Iris pigment epithelial cell (primary cell): ENCODE data around the gene RNF44.

Source experiments
- DNase-seq: peaks from one replicate; pipeline ENCODE4 v3.0.0-alpha.2; 2011; ENCODE audit warnings: low read depth

Gene RNF44

DNA sequence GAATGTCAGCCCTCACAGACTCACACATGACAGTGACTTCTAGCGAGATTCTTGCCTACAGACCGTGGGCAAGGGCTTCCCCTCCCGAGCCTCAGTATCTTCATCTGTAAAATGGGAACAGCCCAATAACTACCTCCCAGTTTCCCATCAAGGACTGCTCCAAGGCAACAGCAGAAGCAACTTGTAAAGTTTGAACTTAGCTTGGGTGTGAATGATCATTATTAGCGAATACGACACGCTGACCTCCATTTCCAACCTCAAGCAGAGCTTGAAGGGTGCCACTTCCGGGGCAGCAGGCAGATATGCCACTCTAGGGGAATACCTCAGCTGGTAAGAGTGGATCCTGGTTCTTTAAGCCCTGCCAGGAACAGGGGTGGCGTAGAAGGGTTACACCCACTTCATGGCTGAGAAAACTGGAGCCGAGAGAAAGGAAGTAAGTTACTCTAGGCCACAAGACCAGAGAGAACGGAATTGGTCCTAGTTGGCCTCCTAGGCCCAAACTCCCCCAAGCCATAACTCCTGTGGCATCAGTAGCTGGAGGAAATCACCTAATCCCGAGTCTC is 2.0 kb downstream of the RNF44 start:
- DNase-seq: peak; percentile 19

DNA sequence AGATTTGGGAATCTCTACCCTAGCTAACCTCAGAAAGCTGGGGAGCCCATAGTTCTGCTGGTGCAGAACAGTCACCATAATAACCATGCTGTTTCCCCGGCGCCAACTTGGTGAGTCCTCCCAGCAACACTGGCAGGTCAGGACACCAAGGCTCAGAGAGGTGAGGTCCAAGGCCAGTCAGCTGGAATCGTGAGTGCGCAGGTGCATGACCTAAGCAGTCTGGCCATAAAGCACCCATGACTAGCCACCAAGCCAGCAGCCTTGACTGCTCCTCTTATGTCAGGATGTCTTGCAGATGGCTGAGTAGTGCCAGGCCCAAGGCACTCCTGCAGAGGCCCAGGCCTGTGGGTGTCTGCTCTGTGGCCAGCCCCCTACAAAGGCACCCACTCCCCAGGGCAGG is 2.6 kb downstream of the RNF44 start:
- DNase-seq: no peak

DNA sequence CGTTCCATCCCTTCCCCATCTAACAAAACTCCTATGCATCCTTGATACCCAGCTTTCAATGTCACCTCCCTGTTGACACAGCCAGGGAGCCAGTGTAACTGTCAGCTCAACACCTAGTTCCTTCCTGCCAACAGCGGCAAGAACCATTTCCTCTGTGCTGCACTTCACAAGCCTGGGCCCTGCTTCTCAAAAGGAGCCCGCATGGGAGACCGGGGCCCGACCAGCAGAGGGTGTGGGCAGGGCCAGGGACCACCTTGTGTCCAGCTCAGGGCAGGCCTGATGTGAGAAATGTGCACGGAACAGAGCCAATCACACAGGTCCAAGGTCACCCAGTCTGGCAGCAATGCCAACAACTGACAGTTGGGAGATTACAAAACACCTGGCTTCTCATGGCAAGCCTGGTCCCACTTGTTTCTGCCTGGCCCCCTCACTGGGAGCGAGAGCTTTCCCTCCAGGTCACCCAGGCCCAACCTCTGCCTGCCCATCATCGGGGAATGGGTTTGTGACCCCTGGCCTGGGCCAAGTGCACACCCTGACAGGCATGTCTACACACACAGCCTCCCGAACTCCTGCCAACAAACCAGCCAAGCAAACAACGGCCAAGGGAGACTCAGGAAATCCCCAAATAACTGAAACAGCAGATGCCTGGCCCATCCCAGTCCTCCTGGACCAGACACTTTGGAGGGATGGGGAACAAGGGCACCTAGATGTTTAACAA is 3.1 kb downstream of the RNF44 start:
- peak; percentile 46 for DNase-seq

DNA sequence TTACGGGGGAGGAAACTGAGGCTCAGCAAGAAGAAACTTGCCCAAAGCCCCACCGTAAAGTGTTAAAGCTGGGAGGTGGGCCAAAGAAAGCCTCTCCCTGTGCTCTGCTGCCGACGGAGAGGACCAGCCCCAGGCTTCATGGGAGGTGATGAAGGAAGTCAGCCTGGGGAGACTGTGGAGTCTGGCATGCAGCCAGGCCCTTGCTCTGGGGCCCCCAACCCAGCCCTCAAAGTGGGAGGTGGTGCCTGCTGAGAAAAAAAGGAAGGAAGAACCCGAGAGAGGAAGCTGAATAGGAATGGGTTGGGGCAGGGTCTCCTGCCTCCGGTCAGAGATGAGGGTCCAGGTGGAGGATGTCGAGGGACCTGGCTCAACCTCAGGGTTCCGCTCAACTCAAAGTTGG is 3.8 kb downstream of the RNF44 start:
- DNase-seq: no peak

DNA sequence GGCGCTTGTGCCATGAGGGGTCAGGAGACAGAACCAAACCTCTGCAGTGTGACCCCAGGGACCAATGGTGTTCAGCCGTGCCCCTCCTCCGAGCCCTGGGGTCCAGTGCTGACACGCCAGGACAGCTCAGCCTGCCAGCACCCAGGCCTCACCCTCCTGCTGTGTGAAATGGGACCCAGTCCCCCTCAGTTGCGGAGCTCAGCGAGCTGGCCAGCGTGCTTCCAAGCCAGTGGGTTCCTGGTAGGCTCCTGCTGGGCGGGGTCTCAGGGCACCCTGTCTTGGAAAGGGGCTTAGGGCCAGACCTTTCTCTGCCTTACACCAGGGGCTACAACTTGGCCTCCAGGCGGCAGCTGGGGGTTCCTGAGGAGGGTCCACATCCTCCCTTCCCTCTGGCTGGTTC is 4.4 kb downstream of the RNF44 start:
- no peak for DNase-seq

DNA sequence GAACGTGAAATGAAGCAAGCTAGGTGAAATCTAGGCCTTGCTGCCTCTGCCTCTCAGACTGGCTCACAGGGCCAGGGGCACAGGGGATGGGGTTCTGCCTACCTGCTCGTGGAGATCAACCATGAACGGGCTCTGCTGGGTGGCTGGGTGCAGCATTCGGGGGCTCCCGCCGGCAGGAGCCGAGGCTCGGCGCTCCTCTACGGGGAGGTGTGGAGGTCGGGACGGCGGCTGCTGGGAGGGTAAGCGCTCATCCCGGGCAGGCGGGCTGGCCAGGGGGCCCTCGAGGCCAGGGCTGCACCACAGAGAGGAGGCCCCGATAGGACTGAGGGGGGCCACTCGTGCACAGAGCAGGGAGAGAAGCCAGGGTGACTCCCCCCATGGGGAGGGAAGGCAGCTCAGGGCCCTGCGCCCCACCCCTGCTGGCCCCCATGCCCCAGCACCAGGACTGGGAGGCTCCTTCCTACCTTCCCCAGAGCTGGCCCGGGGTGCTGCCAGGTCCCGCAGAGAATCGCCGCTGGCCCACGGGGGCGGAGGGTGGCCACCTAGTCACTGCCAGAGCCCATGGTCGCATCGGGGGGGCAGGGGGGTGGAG is 5.2 kb downstream of the RNF44 start:
- DNase-seq: no peak

DNA sequence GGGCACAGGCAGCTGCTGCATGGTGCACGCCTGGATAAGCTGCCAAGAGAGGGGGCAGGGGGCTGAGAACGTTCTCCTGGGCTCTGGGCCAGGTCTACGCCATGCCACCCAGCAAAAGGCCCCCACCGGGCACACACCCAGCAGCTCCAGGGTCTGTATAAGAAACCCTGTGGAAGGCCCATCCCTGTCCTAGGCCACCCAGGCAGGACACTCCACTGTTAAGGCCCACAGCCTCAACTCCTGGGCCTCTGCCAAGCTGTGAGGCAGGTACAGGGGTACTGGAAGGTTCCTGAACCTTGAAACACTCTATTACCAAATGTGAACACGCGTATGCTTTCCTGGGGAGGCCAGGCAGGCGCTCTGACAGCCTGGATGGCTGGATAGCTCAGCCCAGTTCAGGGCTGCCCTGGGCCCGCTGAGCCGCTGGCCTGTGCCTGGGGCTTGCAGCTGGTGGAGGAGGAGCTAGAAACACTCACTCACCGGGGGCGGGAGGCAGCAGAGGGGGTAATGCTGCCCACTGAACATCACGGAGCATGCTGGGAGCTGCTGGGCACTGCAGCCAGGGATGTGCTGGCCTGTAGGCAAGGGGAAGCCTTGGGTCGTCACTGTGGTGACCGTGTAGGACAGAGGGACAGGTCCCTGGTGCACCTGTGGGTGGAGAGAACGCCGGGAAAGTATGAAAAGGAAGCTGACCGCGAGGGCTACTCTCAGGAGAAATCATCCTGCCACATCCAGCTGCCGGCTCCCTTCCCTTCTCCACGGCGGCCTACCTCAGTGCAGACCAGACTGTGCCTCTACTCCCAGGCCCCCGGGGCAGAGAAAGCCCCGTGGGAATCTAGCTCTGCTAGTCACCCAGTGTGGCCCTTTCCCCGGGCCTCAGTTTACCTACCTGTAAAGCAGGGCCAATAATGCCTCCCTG is 6.0 kb downstream of the RNF44 start:
- DNase-seq: peak; percentile 40

DNA sequence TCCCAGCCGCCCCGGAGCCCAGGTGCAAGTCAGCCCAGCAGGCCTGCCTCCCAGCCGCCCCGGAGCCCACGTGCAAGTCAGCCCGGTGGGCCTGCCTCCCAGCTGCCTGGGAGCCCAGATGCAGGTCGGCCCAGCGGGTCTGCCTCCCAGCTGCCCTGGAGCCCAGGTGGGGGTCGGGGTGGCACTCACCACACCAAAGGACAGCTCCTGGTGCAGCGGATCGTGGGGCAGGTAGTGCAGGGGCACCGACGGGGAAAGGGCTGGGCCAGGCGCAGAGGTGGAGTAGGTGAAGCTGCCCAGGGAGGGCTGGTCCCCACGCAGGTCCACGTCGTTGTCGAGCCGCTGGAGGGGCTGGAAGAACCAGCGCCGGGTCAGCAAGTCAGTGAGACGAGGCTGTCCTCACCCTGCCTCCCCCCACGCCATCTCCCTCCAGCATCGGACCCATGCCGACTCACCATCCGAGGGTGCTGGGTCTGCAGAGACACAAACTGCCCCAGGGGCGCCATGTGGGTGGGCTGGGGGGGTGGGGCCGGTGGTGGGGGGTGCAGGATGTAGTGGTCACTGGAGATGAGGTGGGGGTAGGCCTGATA is 6.7 kb downstream of the RNF44 start:
- DNase-seq: no peak

DNA sequence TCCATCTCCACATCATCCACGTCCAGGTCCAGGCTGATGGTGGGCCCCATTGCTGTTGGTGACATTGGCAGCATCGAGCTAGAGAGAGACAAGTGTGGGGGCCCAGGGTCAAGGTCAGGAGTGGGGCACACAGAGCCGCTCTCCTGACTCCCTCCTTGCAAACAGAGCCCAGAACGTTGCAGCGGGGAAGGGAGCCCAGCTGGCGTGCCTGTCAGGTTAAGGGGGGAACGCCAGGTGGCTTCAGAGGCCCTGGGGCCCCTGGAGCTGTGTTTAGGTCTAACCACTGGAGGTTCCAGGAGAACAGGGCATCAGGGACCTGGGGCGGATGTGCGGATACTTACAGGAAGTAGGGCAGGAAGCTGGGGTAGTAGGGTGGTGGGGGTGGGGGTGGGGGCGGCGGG is 7.5 kb downstream of the RNF44 start:
- DNase-seq: no peak

DNA sequence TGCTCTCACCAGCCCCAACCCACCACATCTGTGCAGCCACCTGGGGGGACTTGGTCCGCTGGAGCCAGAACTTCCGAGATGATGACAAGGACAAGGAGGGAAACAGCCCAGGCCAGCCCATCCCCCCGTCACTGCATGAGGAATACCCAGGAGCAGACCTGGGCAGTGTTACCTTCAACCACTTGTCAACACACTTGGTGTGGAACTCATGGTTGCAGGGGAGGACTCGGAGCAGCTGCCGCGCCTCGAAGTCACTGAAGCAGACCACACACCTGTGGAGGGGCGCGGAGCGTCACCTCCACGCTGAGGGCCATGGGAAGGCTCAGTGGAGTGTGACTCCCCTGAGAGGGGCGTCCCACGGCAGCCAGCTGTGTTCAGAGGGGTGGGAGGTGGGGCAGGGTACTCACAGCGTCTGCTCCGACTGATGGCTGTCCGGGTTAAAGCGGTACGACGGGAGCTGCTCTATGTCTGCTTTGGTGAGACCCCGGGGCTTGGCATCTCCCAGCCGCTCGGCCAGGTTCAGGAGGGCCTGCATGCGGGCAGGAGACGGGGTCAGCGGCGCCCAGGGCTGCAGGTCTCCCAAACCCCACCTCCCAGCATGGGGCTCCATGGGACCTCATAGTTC is 8.0 kb downstream of the RNF44 start:
- DNase-seq: no peak

DNA sequence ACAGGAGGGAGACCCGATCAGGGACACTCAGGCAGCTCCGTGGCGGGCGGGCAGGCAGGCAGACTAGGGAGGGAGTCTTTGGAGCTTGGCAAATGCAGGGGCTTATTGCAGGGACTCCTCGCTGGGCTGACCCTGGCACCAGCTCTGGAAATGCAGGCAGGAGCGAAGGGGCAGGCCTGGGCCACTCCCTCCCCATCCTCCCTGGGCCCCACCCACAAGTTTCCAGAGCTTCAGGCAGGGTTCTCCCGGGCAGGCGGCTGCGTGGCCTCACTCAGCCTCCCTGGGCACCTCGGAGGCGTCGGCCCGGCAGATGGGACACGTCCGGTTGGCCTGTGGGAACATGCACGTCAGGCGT is 8.5 kb downstream of the RNF44 start:
- no peak for DNase-seq

DNA sequence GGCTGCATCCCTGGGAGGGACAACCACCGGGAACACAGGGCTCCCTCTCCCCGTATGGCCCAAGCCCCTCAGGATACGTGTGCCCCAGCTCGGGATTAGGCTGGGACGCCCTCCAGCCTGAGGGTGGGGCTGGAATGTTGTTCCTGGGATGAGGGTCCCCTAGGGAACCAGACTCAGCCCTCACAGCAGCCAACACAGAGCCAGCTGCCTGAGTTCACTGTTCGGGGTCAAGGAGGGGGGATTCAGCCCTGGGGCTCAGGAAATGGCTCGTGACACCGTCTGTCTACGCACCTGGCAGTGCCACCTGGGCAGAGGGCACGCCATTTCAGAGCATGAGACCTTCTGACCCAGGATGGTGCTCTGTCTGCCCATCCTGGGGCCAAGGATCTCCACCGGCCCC is 8.9 kb downstream of the RNF44 start:
- DNase-seq: no peak

DNA sequence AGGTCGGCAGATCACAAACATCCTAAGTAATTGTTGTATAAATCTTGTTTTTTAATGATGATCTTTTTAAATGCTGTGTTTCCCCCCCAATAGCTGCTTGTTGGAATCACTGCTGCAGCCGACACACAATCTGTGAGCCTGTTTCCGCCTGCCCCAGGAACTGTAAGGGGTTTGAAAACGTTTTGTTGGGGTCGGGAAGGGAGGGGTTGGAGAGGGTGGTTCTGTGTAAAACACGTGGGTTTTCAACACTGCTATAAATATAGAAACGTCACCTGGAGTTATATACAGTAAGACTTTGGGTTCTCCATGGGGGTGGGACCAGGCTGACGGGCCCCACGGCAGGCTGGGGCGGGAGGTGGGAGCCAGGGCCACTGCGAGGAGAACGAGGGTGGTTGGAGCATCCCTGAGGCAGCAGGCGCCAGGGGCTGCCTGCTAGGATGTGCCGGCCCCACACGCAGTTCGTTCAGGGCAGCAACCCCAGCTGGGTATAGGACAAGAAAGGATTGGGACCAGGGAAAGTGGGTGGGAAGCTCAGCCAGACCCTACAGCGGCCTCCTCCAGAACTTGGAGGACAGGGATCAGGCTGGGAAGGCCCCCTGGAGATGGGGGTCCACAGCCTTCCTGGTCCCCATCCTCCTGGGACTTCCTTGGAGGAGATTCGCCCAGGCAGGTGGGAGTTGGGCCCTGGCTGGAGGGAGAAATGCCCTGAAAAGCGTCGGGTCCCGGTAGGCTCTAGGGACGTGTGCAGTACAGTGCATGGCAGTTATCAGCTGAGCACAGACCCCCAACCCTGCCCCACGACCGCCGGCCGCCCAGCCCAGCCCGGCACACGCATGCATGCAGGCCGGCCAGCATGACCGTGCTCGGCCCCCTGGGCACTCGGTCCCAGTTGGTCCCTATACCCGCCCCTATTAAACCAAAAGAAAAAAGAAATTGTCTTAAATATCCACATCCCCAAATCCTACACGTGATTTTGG is 9.7 kb downstream of the RNF44 start:
- no peak for DNase-seq

DNA sequence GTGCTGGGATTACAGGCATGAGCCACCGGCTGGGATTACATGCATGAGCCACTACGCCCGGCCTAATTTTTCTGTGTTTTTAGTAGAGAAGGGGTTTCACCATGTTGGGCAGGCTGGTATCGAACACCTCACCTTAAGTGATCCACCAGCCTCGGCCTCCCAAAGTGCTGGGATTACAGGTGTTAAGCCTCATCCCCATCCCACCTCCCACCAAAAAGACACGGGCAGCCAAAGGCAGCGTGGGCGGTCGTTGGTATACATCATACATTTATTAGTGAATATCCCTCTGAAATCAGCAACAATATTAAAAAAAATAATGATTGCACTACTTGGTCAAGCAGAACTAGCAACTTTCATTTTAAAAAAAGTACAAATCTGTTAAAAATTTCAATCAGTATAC is 10.7 kb downstream of the RNF44 start:
- no peak for DNase-seq

DNA sequence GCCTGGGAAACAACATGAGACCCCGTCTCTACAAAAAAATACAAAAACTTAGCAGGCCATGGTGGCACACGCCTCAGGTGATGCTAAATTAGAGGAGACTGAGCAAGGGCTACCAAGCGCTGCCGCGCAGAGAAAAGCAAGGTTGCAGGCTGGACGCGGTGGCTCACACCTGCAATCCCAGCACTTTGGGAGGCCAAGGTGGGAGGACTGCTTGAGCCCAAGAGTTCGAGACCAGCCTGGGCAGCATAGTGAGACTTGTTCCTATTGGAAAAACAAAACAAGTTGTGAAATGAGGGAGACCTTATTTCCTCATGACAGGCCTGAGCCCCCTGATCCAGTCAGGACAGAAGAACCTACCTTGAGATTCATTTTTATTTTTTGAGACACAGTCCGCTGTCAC is 11.5 kb downstream of the RNF44 start:
- no peak for DNase-seq

DNA sequence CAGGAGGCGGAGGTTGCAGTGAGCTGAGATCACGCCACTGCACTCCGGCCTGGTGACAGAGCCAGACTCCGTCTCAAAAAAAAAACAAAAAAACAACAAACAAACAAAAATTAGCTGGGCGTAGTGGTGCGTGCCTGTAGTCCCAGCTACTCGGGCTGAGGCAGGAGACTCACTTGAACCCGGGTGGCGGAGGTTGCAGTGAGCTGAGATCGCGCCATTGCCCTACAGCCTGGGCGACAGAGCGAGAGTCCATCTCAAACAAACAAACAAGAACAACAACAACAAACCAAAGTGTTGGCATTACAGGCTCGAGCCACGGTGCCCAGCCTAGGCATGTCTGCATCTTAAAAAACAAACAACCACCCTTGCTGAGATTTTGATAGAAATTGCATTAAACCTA is 12.2 kb downstream of the RNF44 start:
- no peak for DNase-seq

DNA sequence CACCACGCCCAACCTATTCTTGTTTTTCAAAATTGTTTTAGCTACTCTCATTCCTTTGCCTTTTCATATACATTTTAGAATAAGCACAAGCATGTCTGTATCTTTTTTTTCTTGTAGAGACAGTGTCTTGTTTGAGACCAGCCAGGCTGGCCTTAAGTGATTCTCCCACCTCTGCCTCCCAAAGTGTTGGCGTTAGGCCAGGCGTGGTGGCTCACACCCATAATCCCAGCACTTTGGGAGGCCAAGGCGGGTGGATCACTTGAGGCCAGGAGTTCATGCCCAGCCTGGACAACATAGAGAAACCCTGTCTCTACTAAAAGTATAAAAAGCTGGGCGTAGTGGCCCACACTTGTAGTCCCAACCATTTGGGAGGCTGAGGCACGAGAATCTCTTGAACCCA is 13.1 kb downstream of the RNF44 start:
- no peak for DNase-seq

DNA sequence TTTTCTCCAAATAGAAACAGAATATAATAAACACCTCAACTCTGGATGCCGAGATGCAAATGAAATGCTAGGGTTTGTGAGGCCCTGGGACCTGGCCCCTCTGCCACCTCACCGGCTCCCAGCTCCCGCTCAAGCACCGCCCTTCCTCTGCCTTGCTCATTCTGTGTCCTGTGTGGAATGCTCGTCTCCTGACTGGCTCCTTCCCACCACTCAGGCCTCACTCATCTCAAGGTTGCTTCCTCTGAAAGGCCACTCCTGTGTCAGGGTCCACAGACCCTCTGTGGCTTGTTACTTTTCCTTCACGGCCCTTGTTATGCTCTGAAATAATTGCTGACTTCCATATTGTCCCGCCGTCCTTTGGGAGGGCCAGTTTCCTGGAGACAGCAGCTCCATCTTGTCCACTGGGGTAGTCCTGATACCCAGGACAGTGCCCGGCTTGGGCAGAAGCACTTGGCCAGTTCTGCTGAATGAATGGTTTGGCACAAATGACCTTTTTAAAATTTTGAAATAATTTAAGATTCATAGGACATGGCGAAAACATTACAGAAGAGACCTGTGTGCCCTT is 15.4 kb downstream of the RNF44 start:
- DNase-seq: no peak

DNA sequence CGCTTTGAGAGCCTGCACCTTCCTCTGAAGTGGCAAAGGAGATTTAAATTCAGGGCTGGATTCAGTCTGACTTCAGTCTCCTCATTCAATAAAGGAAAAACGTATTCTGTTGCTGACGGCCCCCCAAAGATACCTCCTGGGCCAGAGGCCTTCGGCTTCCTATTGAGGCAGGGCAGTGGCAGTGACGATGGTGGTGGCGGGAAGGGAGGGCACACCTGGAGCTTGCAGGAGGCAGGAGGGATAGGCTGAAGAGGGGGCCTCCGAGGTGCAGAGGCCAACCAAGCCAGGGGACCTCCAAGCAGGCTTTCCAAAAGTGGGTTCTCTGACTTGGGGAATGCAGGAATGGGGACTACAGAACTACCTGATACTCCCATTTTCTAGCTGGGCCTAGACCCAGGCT is 15.9 kb downstream of the RNF44 start:
- no peak for DNase-seq
